Nephron (organoid): ENCODE measurements around the gene DGKZ.

ENCODE experiments used
- H3K27ac Mint-ChIP-seq, 3 experiments: 2 replicates each; pipeline ENCODE4 v1.8.0; 2020; ENCODE audit warnings: mixed read lengths in 3 of 3, mild to moderate bottlenecking in 2 of 3, moderate library complexity in 1 of 3
- H3K27me3 Mint-ChIP-seq: 2 replicates; pipeline ENCODE4 v1.8.0; 2021; ENCODE audit warnings: low read depth, mild to moderate bottlenecking, moderate library complexity, mixed read lengths
- H3K36me3 Mint-ChIP-seq: 2 replicates; pipeline ENCODE4 v1.8.0; 2020; ENCODE audit warnings: low read depth, mixed read lengths
- H3K4me1 Mint-ChIP-seq: 2 replicates; pipeline ENCODE4 v1.8.0; 2020; ENCODE audit warnings: mixed read lengths
- H3K4me3 Mint-ChIP-seq, 3 experiments: 2 replicates each; pipeline ENCODE4 v1.8.0; 2020; ENCODE audit warnings: mild to moderate bottlenecking in 3 of 3, mixed read lengths in 3 of 3, moderate library complexity in 2 of 3
- H3K9me3 Mint-ChIP-seq: 2 replicates; pipeline ENCODE4 v1.8.0; 2020; ENCODE audit warnings: mixed read lengths
- TF ChIP-seq, protein P1 (sequence below), 3 experiments: fragments of 200-600 bp; sonication (generic); IDR thresholded peaks; one replicate each; pipeline ENCODE4 v1.5.0; 2021; ENCODE audit warnings: antibody characterized with exemption in 3 of 3; ENCODE audit not compliant: unreplicated experiment in 3 of 3

Gene DGKZ

GRCh38 chr11:46373787-46374740, 26.8 kb downstream of the DGKZ start:
- H3K27me3 Mint-ChIP-seq = no peaks in the 10 kb centered on the region
- peaks cover 13% of the 10 kb centered on the region for H3K4me1 Mint-ChIP-seq
- H3K36me3 Mint-ChIP-seq = peaks cover 21% of the 10 kb centered on the region
- no peak overlapping the region for H3K4me3 Mint-ChIP-seq
- no peaks in the 10 kb centered on the region for H3K9me3 Mint-ChIP-seq
- no peak overlapping the region for H3K27ac Mint-ChIP-seq
- TF ChIP-seq, protein P1, sequence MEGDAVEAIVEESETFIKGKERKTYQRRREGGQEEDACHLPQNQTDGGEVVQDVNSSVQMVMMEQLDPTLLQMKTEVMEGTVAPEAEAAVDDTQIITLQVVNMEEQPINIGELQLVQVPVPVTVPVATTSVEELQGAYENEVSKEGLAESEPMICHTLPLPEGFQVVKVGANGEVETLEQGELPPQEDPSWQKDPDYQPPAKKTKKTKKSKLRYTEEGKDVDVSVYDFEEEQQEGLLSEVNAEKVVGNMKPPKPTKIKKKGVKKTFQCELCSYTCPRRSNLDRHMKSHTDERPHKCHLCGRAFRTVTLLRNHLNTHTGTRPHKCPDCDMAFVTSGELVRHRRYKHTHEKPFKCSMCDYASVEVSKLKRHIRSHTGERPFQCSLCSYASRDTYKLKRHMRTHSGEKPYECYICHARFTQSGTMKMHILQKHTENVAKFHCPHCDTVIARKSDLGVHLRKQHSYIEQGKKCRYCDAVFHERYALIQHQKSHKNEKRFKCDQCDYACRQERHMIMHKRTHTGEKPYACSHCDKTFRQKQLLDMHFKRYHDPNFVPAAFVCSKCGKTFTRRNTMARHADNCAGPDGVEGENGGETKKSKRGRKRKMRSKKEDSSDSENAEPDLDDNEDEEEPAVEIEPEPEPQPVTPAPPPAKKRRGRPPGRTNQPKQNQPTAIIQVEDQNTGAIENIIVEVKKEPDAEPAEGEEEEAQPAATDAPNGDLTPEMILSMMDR (IDR thresholded peaks at IDR 0.05; ENCODE audit: unreplicated experiment in 3 of 3) = no peak

- TF ChIP-seq, protein P1 (IDR thresholded peaks at IDR 0.05; ENCODE audit: unreplicated experiment in 3 of 3) = no peak
- H3K9me3 Mint-ChIP-seq = no peaks in the 10 kb centered on the region
- no peak overlapping the region for H3K4me3 Mint-ChIP-seq
- peaks cover 18% of the 10 kb centered on the region for H3K36me3 Mint-ChIP-seq
- H3K27me3 Mint-ChIP-seq = no peaks in the 10 kb centered on the region
- no peak overlapping the region for H3K27ac Mint-ChIP-seq
- peaks cover 7% of the 10 kb centered on the region for H3K4me1 Mint-ChIP-seq
Measured at GRCh38 chr11:46374815-46375214, 27.6 kb downstream of the DGKZ start.

DNA sequence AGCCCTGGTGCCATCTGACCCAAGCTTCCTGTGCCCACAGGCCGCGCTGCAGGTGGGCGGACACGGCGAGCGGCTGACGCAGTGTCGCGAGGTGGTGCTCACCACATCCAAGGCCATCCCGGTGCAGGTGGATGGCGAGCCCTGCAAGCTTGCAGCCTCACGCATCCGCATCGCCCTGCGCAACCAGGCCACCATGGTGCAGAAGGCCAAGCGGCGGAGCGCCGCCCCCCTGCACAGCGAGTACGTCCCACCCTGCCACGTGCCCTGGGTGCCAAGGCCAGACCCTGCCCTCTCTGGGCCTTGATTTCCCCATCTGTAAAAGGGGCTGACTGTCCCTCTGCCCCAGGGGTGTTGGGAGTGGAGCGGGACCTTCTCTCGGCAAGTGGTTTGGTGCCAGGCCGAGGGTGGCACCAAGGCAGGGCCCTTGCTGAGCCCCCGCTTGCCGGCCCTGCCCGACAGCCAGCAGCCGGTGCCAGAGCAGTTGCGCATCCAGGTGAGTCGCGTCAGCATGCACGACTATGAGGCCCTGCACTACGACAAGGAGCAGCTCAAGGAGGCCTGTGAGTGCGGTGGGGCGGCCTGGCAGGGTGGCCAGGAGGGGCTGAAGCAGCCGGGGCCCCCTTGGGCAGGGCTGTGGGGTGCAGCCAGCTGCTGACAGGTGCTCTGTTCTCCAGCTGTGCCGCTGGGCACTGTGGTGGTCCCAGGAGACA, 28.3 kb downstream of the DGKZ start:
- Mint-ChIP-seq H3K4me3 (no peak overlapping the region), H3K36me3 (peaks cover 14% of the 10 kb centered on the region), H3K4me1 (no peaks in the 10 kb centered on the region), H3K27ac (no peak overlapping the region), H3K27me3 (no peaks in the 10 kb centered on the region), H3K9me3 (no peaks in the 10 kb centered on the region)
- TF ChIP-seq, protein P1 (IDR thresholded peaks at IDR 0.05; ENCODE audit: unreplicated experiment in 3 of 3) = no peak

DNA sequence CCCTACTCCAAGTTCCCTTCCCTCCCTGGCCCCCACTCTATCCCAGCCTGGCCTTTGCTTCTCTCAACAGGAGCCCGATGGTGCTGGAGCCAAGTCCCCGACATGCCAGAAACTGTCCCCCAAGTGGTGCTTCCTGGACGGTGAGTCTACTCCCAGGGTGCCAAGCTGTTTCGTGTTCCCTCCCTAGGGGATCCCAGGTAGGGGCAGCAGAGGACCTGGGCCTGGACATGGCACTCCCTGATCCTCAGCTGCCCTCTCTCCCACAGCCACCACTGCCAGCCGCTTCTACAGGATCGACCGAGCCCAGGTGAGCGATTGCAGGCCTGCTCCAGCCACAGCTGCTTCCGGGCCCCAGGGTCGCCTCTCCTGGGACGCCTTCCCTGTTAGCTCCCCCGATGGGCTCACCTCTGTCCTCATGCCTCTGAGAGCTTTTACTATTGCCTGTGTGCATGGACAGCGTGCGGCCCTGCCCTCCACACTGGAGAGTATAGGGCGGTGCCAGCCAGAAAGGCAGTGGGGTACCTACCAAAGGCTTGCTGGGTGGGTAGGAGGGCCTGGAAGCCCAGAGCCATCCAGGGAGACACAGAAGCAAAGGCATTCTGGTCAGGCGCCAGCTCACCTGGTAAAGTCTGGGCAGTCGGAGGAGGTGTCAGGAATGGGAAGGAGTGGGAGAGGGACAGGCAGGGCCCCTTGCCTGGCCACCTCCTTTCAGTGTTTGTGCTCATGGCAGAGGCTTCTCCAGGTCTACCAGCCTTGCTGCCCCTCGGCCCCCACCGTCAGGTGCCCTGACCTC, 29.2 kb downstream of the DGKZ start:
- Mint-ChIP-seq H3K27me3 (no peaks in the 10 kb centered on the region), H3K4me3 (no peak overlapping the region)

DNA sequence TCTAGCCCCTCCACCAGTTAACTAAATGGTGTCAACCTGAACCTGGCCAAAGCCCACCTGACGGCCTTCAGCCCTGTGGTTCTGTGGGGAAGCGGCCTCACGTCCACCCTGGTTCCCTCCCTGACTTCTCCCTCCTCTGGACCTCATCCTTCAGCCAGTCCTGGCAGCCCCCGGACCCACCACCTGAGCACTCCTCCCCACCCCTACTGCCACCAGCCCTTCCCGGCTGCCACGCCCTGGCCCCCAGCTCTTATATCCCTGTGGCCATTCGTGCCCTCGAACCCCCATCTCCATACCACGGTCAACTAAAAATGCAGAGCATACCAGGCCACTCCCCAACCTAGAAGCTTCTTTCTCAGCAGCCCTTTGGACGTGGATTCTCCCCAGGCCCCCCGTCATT, 30.0 kb downstream of the DGKZ start:
- H3K36me3 Mint-ChIP-seq = peaks cover 14% of the 10 kb centered on the region
- TF ChIP-seq, protein P1 (IDR thresholded peaks at IDR 0.05; ENCODE audit: unreplicated experiment in 3 of 3) = no peak
- H3K9me3 Mint-ChIP-seq = no peaks in the 10 kb centered on the region
- H3K27ac Mint-ChIP-seq = no peak overlapping the region
- H3K4me3 Mint-ChIP-seq = no peak overlapping the region
- H3K4me1 Mint-ChIP-seq = no peaks in the 10 kb centered on the region
- no peaks in the 10 kb centered on the region for H3K27me3 Mint-ChIP-seq

More for the DNA sequence above, 29.2 kb downstream of the DGKZ start:
- TF ChIP-seq, protein P1 (IDR thresholded peaks at IDR 0.05; ENCODE audit: unreplicated experiment in 3 of 3) = no peak
- no peak overlapping the region for H3K27ac Mint-ChIP-seq
- H3K36me3 Mint-ChIP-seq = peaks cover 14% of the 10 kb centered on the region
- H3K4me1 Mint-ChIP-seq = no peaks in the 10 kb centered on the region
- H3K9me3 Mint-ChIP-seq = no peaks in the 10 kb centered on the region
